Anterior cingulate cortex (tissue), 58 donors: ENCODE results near the gene INPP5J.

Experiments used
- DNase-seq, 58 donors: peaks; one replicate each; lab custom pipeline; 2025; lab: John Stamatoyannopoulos, UW

Gene INPP5J

DNA sequence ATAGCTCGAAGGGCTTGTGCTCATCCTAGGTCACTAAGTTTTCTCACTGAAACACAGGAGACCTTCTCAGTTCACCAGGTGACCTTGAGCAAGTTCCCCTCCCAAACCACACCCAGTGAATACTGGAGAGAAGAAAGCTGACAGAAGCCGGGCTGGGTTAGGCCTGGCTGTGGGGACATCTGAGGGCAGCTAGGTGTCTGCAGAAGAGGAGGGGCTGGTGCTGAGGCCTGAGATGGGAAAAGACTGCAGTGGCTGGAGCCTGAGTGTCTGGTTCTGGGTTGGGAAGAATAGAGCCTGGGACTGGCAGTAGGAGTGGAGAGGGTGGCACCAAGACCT is 602 bp upstream of the INPP5J start:
- no peak for DNase-seq

DNA sequence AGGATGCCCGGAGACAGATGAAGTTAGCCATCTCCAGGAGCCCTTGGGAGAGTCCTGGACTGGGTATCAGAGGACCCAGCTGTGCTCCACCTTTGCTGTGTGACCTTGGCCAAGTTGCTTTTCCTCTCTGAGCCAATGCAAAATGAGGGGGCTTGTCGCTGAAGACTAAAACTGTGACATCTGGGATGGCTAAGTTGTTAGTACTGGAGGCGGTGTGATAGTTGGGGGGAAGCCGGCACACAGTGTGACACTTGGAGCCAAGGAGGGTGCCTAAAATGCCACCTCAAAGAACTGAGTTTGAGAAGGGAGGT is 481 bp downstream of the INPP5J start:
- DNase-seq, result no peak

DNA sequence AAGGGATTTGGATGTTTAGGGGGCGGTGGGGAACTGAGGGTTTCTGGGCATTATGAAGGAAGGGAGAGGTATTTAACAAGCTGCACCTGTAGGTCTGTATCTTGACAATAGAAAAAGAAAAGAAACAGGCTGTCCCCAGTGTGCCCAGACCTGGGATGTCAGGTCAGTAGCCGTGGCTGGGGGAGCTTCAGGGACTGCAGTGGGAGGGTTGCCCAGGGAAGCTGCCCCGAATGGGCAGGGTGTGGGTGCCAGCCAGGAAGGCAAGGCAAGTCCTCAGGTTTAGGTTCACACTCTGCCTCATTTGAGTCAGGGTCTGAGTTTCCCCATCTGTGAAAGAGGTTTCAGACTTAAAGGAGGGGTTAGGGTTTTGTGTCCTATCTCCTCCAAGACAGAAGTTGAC is 1.5 kb downstream of the INPP5J start:
- no peak for DNase-seq

DNA sequence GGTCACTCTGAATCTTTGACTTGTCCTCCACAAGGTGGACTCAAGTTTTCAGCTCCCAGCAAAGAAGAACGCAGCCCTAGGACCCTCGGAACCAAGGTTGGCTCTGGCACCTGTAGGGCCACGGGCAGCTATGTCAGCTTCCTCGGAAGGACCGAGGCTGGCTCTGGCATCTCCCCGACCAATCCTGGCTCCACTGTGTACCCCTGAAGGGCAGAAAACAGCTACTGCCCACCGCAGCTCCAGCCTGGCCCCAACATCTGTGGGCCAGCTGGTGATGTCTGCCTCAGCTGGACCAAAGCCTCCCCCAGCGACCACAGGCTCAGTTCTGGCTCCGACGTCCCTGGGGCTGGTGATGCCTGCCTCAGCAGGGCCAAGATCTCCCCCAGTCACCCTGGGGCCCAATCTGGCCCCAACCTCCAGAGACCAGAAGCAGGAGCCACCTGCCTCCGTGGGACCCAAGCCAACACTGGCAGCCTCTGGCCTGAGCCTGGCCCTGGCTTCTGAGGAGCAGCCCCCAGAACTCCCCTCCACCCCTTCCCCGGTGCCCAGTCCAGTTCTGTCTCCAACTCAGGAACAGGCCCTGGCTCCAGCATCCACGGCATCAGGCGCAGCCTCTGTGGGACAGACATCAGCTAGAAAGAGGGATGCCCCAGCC is 2.2 kb downstream of the INPP5J start:
- DNase-seq, result no peak

DNA sequence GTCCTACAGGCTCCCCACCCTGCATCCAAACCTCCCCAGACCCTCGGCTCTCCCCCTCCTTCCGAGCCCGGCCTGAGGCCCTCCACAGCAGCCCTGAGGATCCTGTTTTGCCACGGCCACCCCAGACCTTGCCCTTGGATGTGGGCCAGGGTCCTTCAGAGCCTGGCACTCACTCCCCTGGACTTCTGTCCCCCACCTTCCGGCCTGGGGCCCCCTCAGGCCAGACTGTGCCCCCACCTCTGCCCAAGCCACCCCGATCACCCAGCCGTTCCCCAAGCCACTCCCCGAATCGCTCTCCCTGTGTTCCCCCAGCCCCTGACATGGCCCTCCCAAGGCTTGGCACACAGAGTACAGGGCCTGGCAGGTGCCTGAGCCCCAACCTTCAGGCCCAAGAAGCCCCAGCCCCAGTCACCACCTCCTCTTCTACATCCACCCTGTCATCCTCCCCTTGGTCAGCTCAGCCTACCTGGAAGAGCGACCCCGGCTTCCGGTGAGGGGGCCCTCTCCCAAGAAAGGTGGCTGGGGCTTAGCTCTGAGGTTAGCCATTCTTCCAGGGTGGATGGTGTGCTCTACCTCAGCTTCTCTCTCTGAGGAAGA is 2.9 kb downstream of the INPP5J start:
- DNase-seq, result no peak

DNA sequence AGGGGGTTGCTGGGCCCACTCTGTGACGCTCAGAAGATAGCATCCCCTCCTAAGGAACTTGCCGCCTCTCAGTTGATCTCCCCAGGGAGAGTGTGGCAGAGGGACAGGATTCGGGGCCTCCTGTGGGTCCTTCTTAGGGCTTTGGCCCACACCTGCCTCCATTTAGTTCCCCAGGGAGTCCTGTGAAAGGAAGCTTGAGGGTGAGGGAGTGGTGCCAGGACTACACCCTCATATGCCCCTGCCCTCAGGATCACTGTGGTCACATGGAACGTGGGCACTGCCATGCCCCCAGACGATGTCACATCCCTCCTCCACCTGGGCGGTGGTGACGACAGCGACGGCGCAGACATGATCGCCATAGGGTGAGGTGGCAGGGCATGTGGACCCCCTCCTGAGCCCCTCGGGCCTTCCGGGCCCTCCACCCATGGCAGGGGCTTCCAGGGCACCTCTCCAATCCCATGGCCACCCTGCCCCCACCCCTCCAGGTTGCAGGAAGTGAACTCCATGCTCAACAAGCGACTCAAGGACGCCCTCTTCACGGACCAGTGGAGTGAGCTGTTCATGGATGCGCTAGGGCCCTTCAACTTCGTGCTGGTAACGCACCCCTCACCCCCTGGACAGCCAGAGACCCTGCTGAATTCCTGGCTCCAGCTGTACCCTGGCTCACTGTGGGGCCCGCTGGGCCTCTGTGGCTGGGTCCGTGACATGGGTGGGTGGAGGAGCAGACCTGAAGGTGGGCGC is 3.5 kb downstream of the INPP5J start:
- DNase-seq, result no peak

DNA sequence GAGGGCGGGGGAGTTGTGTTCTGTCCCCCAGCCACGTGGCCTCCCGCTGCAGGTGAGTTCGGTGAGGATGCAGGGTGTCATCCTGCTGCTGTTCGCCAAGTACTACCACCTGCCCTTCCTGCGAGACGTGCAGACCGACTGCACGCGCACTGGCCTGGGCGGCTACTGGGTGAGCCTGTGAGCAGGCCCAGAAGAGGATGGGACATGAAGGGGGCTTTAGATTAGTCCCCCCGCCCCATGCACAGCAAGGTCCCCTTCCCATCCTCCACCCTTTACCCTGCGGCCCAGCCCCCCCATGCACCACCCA is 4.1 kb downstream of the INPP5J start:
- no peak for DNase-seq

DNA sequence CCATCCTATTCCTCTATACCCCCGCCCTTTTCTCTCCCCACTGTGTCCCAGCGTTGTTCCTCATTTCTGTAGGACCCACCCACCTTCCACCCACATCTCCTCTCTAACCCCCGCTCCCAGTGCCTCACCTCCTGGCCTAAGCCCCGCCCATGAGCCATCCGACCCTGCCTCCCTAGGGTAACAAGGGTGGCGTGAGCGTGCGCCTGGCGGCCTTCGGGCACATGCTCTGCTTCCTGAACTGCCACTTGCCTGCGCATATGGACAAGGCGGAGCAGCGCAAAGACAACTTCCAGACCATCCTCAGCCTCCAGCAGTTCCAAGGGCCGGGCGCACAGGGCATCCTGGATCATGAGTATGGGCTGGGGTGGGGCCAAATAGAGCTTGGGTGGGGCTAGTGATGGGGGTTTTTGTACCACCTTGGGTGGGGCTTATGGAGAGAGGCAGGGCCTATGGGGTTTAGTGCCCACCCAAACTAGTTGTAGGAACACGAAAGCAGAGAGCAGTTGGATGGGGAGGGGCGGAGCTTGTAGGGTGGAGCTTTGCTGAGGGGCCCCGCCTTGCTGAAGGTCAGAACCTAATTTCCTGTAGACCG is 4.5 kb downstream of the INPP5J start:
- no peak for DNase-seq

DNA sequence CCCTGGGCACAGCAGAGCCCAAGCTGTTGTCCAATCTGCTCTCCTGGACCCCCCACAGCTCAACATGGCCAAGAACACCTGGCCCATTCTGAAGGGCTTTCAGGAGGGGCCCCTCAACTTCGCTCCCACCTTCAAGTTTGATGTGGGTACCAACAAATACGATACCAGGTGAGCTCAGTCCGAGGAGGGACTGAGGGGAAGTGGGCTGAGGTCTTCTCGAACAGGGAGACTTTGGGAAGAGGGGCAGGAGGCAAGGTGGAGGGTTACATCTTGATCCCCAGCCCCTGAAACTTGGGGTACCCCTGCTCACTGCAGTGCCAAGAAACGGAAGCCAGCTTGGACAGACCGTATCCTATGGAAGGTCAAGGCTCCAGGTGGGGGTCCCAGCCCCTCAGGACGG is 5.4 kb downstream of the INPP5J start:
- no peak for DNase-seq

DNA sequence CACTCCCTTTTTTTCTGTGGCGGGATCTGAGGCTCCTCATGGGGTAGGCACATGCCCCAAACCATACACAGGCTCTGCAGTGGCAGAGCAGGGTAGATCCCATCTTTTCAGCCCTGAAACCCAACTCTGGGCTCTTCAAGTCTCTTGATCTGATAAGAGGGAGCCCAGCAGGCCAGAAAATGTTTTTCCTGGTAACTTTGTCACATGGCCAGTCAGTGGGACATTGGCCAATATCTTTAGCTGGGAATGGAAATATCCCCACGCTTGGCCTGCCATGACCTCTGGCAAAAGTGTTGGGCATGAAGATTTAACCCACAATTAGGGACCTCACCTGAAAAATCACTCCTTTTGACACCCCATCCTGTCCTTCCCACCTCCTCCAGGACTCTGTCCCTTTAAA is 8.1 kb downstream of the INPP5J start:
- no peak for DNase-seq

DNA sequence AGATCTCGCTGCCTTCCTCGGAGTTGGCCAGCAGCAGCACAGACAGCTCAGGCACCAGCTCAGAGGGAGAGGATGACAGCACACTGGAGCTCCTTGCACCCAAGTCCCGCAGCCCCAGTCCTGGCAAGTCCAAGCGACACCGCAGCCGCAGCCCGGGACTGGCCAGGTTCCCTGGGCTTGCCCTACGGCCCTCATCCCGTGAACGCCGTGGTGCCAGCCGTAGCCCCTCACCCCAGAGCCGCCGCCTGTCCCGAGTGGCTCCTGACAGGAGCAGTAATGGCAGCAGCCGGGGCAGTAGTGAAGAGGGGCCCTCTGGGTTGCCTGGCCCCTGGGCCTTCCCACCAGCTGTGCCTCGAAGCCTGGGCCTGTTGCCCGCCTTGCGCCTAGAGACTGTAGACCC is 11.1 kb downstream of the INPP5J start:
- DNase-seq, result no peak

DNA sequence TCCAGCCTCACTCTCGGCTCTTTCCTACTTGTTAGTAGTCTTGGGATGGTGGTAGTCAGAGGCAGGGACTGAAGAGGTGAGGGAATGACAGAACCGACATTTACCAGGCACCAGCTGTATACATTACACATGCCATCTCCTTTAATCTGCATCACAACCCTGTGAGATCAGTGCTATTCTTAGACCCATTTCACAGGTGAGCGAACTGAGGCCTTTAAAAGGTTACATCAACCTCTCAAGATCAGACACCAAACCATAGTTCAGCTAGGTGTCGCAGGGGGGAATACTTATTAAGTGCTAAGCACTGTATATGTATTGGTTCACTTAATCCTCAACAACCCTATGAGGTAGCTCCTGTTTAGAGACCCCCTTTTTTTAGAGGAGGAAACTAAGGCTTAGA is 11.9 kb downstream of the INPP5J start:
- no peak for DNase-seq

DNA sequence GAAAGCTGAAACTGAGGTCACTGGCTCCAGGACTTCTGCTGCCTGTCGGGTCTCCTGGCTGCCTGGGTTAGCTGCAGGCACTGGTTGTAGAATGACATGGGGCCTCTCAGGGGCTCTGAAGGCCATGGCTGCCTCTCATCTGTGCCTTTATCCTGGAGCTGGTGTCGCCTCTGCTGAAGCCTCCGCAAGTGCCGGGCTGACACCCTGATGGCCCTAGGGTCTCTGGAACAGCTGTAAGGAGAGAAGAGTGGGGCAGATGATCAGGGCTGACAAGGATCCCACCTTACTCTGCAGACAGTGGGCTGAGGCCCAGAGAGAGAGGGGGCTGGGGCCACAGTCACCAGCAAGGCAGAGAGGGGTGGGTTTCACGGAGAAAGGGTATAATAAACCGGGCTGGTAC is 12.9 kb downstream of the INPP5J start:
- DNase-seq, result no peak

DNA sequence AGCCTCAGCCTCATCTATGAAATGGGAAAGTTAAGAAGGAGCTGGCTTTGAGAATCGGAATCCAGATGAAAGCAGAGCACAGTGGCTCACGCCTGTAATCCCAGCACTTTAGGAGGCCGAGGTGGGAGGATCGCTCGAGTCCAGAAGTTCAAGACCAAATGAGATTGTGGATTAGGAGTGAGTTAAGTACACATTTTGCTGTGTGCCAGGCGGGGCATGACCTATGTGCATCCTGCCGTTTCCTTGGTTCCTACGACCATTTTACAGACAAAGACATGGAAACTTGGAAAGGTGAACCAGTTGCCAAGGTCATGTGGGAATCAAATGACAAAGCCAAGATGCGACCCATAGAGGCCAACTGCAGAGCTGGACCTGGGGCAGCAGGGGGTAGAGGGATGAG is 13.4 kb downstream of the INPP5J start:
- no peak for DNase-seq

DNA sequence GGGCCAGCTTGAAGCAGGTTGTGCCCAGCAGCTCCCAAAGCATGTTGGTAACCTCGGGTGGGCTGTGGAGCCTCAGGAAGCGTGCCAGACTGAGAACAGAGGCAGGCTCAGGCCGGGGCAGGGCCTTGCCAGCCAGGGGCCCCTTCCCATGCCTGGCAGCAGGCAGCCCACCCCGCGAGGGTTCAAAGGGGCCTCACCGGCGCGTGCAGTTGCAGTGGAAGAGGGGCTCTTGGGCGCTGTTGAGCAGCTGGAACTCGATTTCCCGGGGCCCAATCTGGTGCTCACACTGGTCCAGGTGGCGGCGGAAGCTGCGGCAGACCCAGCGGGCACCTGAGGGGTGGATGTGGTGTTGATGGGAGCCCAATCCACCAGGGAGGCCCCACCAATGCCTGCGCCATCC is 13.9 kb downstream of the INPP5J start:
- no peak for DNase-seq

DNA sequence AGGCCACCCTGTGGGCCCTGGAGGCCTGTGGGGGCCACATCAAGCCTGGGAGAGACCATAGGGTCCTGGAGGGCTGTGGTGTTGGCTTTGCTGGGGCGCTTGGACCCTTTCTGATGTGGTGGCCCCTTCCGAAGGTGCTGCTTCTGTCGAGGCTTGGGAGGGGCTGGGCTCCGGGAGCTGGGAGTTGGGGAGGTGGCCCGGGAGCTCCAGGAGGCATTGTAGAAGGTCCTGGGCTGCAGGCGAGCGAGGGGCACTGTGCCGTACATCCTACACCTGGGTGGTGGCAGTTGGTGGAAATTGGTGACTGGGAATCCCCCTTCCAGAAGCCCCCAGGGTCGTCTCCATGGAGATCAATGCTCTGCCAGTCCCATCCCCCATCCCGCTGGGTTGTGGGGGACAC is 15.0 kb downstream of the INPP5J start:
- DNase-seq, result no peak

DNA sequence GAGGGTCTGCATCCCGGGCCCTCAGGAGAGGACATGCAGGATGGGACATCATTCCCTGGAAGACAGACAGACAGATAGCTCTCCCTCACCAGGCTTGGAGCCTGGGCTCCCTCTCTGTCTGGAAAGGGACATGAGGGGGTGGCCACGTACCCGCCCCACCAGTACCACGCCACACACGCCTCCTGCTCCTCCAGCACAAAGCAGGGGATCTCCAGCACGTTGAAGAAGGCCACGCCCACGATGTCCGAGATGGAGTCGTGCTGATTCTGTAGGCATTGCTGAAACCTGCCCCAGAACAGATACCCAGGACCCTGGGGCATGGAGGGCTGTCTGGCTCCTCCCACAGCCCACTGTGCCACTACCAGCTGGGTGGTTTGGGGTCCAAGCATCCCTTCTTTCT is 15.4 kb downstream of the INPP5J start:
- DNase-seq, result no peak

DNA sequence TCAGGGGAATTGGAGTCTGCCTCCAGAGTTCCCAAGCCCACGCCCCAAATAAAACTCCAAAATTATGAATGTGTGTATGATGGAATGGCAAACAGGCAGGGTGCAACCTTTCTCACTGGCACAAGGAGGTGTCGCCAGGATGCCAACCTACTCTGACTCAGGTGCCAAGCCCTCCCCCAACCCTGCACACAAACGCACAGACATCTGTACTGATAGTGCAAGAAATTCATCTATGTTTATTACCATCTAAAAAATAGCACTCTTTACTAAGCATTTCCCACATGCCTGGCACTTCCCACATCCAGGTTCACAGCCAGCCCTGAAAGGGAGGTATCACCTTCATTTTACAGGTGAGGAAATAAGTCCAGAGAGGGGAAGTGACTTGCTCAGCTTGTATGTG is 16.3 kb downstream of the INPP5J start:
- no peak for DNase-seq

DNA sequence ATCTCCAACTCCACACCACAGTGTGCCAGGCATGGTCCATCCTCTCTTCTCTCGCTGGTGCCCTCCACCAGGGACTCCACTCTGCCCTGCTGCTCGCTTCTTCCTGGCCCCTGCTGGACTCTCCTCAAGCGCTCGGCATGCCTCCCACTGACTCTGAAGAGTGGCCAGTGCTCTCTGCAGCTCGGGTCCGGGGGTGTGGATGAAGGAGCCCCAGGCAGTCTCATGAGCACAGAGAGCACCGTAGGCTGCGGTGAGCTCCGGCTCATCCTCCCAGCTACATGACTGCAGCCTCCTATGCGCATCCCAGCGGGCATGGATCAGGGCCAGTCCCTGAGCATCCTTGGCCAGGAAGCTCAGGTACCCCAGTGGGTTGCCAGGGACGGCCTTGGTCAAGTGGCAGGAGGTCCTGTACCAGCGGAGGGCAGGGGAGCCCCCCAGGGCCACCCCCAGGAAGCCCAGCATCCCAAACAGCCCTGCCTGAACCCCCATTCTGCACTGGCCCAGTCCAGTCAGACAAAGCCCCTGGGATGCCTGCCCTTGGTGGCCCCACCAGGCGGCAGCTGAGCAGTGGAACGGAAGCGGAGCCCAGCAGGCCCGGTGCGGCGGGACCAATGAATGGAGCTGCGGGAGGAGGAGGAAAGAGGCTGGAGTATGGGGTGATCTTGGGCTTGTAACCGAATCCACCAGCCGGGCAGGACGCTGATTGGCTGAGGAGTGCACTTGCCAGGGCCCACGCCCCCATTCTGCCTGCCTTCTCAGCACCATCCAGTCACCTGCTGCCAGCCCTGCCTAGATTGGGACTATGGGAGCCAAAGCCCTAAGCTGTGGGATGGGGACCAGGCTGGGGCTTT is 17.3 kb downstream of the INPP5J start, which contains the start of gene PLA2G3:
Gene PLA2G3 (minus strand): TSS at position 643 of the 851 bp plus-strand sequence. CDS start 154 bp downstream, at position 489.
- peak in 7 of 58 donors; percentile 14 to 47 (median 23) for DNase-seq

DNA sequence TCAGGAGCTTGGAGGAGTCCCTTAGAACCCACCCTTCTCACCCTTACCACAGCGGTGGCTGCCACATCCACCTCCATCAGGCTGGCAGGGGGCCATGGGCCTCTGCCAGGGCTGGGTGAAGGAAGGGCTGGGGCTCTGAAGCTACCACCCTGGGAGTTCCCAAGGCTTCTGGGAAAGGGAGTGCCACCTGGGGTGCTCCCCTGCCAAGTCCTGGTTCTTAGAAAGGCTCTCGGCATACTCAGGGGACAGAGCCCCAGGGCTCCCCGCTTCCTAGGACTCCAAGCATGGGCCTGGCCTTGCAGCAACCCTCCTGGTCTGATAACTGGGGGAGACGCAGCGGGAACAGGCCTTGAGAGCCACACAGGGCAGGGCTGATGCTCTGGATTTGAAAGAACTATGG is 18.0 kb downstream of the INPP5J start:
- DNase-seq, result no peak

DNA sequence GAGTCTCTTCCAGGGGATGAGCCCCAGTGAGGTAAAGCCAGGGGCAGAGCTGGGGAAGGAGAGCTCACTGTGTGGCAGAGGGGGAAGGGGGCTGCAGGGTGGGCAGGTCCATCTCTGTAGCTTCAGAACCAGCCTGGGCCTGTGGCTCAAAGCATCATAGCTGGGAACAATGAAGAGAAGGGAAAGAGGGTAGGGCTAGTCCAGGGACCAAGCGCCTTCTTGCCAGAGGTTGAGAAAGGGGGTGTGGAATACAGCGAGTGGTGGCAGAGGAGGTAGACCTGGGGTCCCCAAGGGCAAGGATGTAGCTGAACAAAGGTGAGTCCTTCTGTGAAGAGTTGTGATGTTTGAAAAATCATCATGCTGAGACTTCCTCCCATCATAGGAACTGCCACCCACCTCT is 18.8 kb downstream of the INPP5J start:
- DNase-seq, result no peak
